ENCODE data around the gene CHAT. TPM values are rescaled to one million over a fixed set of nuclear protein-coding genes. Genes with fewer than 3 reads are reported as not detected.

Gene CHAT
- not detected for total RNA-seq

DNA sequence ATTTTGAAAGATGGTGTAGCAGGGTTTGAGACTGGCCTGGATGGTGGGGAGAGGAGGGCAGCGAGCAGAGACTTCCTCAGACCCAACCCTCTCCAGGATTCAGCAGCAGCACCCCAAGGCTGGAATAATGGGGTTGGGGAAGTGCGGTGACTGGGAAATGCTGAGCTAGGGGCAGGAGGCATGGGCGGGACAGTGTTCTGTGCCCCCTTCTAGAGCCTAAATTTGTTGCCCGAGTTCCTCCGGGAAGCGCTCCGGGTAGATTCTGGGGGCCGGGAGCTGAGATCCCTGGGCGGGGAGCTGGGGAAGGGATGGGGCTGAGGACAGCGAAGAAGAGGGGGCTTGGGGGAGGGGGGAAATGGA, at the start of gene CHAT:
Gene CHAT, plus strand, starts transcription at position 156 of the 360 bp plus-strand sequence. Its CDS starts 153 bp downstream, at position 309.
- H3K27ac ChIP-seq = no peak within 1 kb of the TSS
- TF ChIP-seq, protein P1, sequence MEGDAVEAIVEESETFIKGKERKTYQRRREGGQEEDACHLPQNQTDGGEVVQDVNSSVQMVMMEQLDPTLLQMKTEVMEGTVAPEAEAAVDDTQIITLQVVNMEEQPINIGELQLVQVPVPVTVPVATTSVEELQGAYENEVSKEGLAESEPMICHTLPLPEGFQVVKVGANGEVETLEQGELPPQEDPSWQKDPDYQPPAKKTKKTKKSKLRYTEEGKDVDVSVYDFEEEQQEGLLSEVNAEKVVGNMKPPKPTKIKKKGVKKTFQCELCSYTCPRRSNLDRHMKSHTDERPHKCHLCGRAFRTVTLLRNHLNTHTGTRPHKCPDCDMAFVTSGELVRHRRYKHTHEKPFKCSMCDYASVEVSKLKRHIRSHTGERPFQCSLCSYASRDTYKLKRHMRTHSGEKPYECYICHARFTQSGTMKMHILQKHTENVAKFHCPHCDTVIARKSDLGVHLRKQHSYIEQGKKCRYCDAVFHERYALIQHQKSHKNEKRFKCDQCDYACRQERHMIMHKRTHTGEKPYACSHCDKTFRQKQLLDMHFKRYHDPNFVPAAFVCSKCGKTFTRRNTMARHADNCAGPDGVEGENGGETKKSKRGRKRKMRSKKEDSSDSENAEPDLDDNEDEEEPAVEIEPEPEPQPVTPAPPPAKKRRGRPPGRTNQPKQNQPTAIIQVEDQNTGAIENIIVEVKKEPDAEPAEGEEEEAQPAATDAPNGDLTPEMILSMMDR (IDR thresholded peaks at IDR 0.05) = no peak
- TF ChIP-seq POLR2A (IDR thresholded peaks at IDR 0.05) (no peak), POLR2AphosphoS5 (IDR thresholded peaks at IDR 0.05) (no peak)
- intact Hi-C loops (cut with DNase I; ENCODE audit: low total_unique reads) = no loop called here
- no peak within 1 kb of the TSS for H3K4me3 ChIP-seq
- peaks cover 7 to 100% of the 10 kb centered on the region in 2 donors for H3K27me3 ChIP-seq
- H3K4me1 ChIP-seq = peaks cover 0 to 2% of the 10 kb centered on the region in 2 donors
- DNase-seq (ENCODE audit: low spot score in 2 of 2) = peak in 1 of 2 donors; percentile 34
- no peaks in the 10 kb centered on the region for H3K9me3 ChIP-seq
- no peaks in the 10 kb centered on the region for H3K36me3 ChIP-seq

DNA sequence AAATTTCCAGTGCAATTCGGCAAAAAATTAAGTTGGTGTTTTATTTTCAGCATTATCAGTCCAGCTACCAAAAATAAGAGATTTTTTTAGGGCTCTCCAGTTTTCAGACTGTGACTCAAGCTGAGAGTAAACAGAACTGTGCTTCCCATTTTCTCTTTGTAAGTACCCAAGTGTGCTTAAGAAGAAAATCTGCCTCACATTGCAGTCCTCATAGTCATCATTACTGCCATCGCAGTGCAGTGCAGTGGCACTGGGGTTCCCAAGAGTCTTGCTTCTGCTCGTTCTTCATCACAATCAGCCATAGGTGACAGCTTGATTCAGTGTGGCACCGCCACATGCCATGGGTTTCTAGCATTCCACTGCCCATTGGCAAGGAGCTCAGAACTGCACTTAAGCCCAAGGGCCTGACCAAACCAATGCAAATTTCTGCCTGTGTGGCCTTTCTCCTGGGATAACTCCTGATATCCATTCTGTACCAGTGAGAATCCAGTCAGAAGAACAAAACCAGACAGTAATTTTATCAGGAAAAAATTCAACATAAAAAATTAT, 49.3 kb upstream of the CHAT start:
- no peaks in the 10 kb centered on the region for H3K4me1 ChIP-seq

DNA sequence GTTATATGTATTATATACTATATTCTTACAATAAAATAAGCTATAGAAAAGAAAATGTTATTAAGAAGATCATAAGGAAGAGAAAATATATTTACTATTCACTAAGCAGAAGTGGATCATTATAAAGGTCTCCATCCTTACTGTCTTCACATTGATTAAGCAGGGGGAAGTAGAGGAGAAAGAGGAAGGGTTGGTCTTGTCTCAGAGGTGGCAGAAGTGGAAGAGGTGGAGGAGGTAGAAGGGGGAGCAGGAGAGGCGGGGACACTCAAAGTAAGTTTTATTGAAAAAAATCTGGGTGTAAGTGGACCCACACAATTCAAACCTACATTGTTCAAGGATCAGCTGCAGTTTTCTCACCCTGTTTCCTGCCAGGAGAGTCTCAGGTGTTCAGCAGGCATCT, 46.0 kb upstream of the CHAT start:
- Histone ChIP-seq H3K4me1 (no peaks in the 10 kb centered on the region), H3K27ac (no peak overlapping the region), H3K4me3 (no peak overlapping the region), H3K9me3 (peaks cover 0 to 8% of the 10 kb centered on the region in 2 donors), H3K27me3 (no peaks in the 10 kb centered on the region), H3K36me3 (no peaks in the 10 kb centered on the region)
- DNase-seq (ENCODE audit: low spot score in 2 of 2) = no peak
- intact Hi-C loops (cut with DNase I; ENCODE audit: low total_unique reads) = no loop called here
- TF ChIP-seq POLR2A (IDR thresholded peaks at IDR 0.05) = no peak
- TF ChIP-seq POLR2AphosphoS5 (IDR thresholded peaks at IDR 0.05) = no peak
- TF ChIP-seq, protein P1 (IDR thresholded peaks at IDR 0.05) = no peak

More for the DNA sequence above, 49.3 kb upstream of the CHAT start:
- H3K27ac ChIP-seq = no peak overlapping the region
- no peak for DNase-seq (ENCODE audit: low spot score in 2 of 2)
- peaks cover 0 to 5% of the 10 kb centered on the region in 2 donors for H3K9me3 ChIP-seq
- no peak overlapping the region for H3K4me3 ChIP-seq
- H3K27me3 ChIP-seq = no peaks in the 10 kb centered on the region
- intact Hi-C loops (cut with DNase I; ENCODE audit: low total_unique reads) = no loop called here
- no peaks in the 10 kb centered on the region for H3K36me3 ChIP-seq
- no peak for TF ChIP-seq POLR2A (IDR thresholded peaks at IDR 0.05)
- TF ChIP-seq, protein P1 (IDR thresholded peaks at IDR 0.05) = no peak

DNA sequence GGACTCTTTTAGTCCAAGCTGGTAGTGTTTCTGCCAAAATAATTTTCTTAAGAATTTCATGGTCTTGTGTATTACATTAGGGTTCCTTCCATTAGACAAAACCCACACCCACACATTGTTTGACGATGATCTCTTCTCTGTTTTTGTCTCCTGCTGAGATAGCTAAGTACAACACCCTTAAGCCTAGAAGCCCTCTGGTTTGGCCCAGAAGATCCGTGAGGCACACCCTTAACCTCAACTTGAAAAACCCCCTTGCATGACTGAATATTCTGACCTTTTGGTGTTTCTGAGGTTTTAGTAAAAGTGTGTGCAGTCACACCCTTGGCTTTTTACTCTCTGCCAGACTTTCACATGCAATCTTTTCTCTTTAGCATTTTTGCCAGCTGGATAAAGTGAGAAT, 45.6 kb upstream of the CHAT start:
- no peak for TF ChIP-seq POLR2AphosphoS5 (IDR thresholded peaks at IDR 0.05)
- no peak for TF ChIP-seq POLR2A (IDR thresholded peaks at IDR 0.05)
- TF ChIP-seq, protein P1 (IDR thresholded peaks at IDR 0.05) = no peak
- no peaks in the 10 kb centered on the region for H3K4me1 ChIP-seq
- no peaks in the 10 kb centered on the region for H3K36me3 ChIP-seq
- no peak overlapping the region for H3K4me3 ChIP-seq
- H3K9me3 ChIP-seq = peaks cover 0 to 8% of the 10 kb centered on the region in 2 donors
- H3K27me3 ChIP-seq = no peaks in the 10 kb centered on the region
- intact Hi-C loops (cut with DNase I; ENCODE audit: low total_unique reads) = no loop called here
- H3K27ac ChIP-seq = no peak overlapping the region
- DNase-seq (ENCODE audit: low spot score in 2 of 2) = no peak

DNA sequence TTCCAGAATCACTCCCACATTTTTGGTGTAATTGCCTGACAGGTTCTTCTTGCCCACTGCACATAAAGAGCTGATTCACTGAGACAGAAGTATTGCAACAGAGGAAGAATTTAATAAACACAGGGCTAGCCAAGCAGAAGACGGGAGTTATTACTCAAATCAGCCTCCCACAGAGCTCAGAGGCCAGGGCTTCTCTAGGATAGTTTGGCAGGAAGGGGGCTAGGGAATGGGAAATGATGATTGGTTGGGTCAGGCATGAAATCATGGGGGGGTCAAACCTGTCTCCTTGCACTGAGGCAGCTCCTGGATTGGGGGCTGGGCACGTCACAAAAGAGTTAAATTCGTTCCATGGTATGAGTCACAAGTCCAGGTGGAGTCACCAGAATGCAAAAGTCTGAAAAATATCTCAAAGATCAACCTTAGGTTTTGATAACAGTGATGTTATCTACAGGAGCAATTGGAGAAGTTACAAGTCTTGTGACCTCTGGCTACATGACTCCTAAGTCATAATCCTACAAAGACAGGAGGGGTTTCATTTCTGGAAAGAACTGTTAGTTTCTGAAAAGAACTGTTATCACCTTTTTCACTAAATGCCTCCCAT, 44.7 kb upstream of the CHAT start:
- Histone ChIP-seq H3K4me1 (no peaks in the 10 kb centered on the region), H3K4me3 (no peak overlapping the region), H3K27ac (peak overlapping the region in 1 of 2 donors; percentile 12), H3K36me3 (no peaks in the 10 kb centered on the region), H3K27me3 (no peaks in the 10 kb centered on the region), H3K9me3 (peaks cover 0 to 8% of the 10 kb centered on the region in 2 donors)
- TF ChIP-seq, protein P1 (IDR thresholded peaks at IDR 0.05) = no peak
- TF ChIP-seq POLR2A (IDR thresholded peaks at IDR 0.05) = no peak
- TF ChIP-seq POLR2AphosphoS5 (IDR thresholded peaks at IDR 0.05) = no peak
- intact Hi-C loops (cut with DNase I; ENCODE audit: low total_unique reads) = no loop called here
- no peak for DNase-seq (ENCODE audit: low spot score in 2 of 2)
